H1 (cell line): ENCODE data around the gene GNA12. TPM values are rescaled to one million over a fixed set of nuclear protein-coding genes. Genes with fewer than 3 reads are reported as not detected.

ENCODE experiments used
- CTCF ChIA-PET: fragments of 300-600 bp; sonication (Branson Sonifier 250); formaldehyde crosslinking; loops from one replicate; lab custom pipeline; 2021; ENCODE audit not compliant: partially characterized antibody; lab: Charles Lee
- POLR2A ChIA-PET: fragments of 300-600 bp; sonication (Branson Sonifier 250); formaldehyde crosslinking; loops from one replicate; lab custom pipeline; 2021; ENCODE audit warnings: inconsistent platforms; ENCODE audit not compliant: partially characterized antibody; lab: Charles Lee
- DNase-seq, 2 experiments: peaks; one replicate each; pipeline versions ENCODE4 v3.0.0 to v3.0.0-alpha.2; 2010 to 2022; ENCODE audit warnings: low spot score in 2 of 2, low read depth in 1 of 2, mixed read lengths in 1 of 2
- FAIRE-seq: peaks from 2 replicates; lab custom pipeline; 2011; peaks lifted over from hg19 to GRCh38; lab: Jason Lieb, UNC
- H2AFZ ChIP-seq: 2 replicates; pipeline ENCODE4 v1.8.1; 2012; ENCODE audit warnings: low read length, inconsistent platforms
- H2AK5ac ChIP-seq: 2 replicates; pipeline ENCODE4 v1.6.1; 2013; ENCODE audit warnings: low read depth, low read length
- H2BK120ac ChIP-seq: replicated peaks from 2 replicates; pipeline ENCODE3; 2013; ENCODE audit warnings: low read depth, low read length, inconsistent platforms
- H2BK12ac ChIP-seq: 2 replicates; pipeline ENCODE4 v1.6.1; 2013; ENCODE audit warnings: low read depth, low read length
- H2BK15ac ChIP-seq: 2 replicates; pipeline ENCODE4 v1.6.1; 2013; ENCODE audit warnings: low read length
- H2BK20ac ChIP-seq: 2 replicates; pipeline ENCODE4 v1.6.1; 2013; ENCODE audit warnings: low read length
- H2BK5ac ChIP-seq: 2 replicates; pipeline ENCODE4 v1.6.1; 2013; ENCODE audit warnings: low read depth, low read length
- H3K14ac ChIP-seq: 2 replicates; pipeline ENCODE4 v1.6.1; 2013; ENCODE audit warnings: inconsistent platforms; ENCODE audit not compliant: insufficient read length
- H3K18ac ChIP-seq: 2 replicates; pipeline ENCODE4 v1.6.1; 2013; ENCODE audit warnings: low read length; ENCODE audit errors: extremely low read depth
- H3K23ac ChIP-seq: 2 replicates; pipeline ENCODE4 v1.6.1; 2013; ENCODE audit warnings: inconsistent platforms; ENCODE audit not compliant: insufficient read length
- H3K23me2 ChIP-seq: 2 replicates; pipeline ENCODE4 v1.6.1; 2013; ENCODE audit warnings: low read depth, low read length
- H3K27ac ChIP-seq: 2 replicates; pipeline ENCODE4 v1.6.1; 2011; ENCODE audit warnings: low read depth, low read length, inconsistent platforms
- H3K27me3 ChIP-seq, 4 experiments: replicated peaks in 1 of 4; 1 replicate in 1 of 4; 2 replicates in 3 of 4; pipeline versions ENCODE4 v1.6.1 to v1.8.1; 2011 to 2013; ENCODE audit warnings: low read length in 3 of 4, mild to moderate bottlenecking in 3 of 4, inconsistent platforms in 2 of 4, mixed read lengths in 2 of 4, moderate library complexity in 1 of 4; ENCODE audit not compliant: control insufficient read depth in 3 of 4, insufficient read depth in 3 of 4; ENCODE audit errors: extremely low read depth in 1 of 4
- H3K36me3 ChIP-seq, 4 experiments: 2 replicates each; pipeline versions ENCODE4 v1.6.1 to v1.8.1; 2011 to 2013; ENCODE audit warnings: mild to moderate bottlenecking in 4 of 4, low read length in 3 of 4, moderate library complexity in 2 of 4, control low read depth in 1 of 4, inconsistent platforms in 1 of 4; ENCODE audit not compliant: insufficient read depth in 4 of 4, control insufficient read depth in 2 of 4
- H3K4ac ChIP-seq: replicated peaks from 2 replicates; pipeline ENCODE3; 2013; ENCODE audit warnings: low read length, low read depth, mixed read lengths, inconsistent platforms; ENCODE audit not compliant: insufficient read length
- H3K4me1 ChIP-seq, 4 experiments: replicated peaks in 1 of 4; 1 replicate in 1 of 4; 2 replicates in 3 of 4; pipeline versions ENCODE4 v1.6.1 to v1.8.1; 2011 to 2013; ENCODE audit warnings: low read length in 3 of 4, inconsistent platforms in 2 of 4, mixed read lengths in 1 of 4; ENCODE audit not compliant: insufficient read depth in 4 of 4, control insufficient read depth in 3 of 4
- H3K4me2 ChIP-seq, 2 experiments: 2 replicates each; pipeline versions ENCODE4 v1.6.1 to v1.8.1; 2011 to 2013; ENCODE audit warnings: low read depth in 2 of 2, low read length in 2 of 2, control low read depth in 1 of 2, inconsistent platforms in 1 of 2, mild to moderate bottlenecking in 1 of 2; ENCODE audit not compliant: insufficient read depth in 1 of 2
- H3K4me3 ChIP-seq, 4 experiments: fragments of 200-600, 300-600 bp in 1 of 4; sonication (generic), shearing (Covaris generic), sonication (Bioruptor Twin) in 1 of 4; 2 replicates each; pipeline versions ENCODE4 v1.5.1 to v1.8.1; 2011 to 2016; ENCODE audit warnings: low read length in 4 of 4, low read depth in 3 of 4, control low read depth in 2 of 4, inconsistent platforms in 2 of 4, mild to moderate bottlenecking in 2 of 4, mixed read lengths in 1 of 4, moderate library complexity in 1 of 4; ENCODE audit not compliant: insufficient read depth in 2 of 4; ENCODE audit errors: extremely low read depth in 1 of 4
- H3K56ac ChIP-seq: replicated peaks from 2 replicates; pipeline ENCODE3; 2013; ENCODE audit warnings: low read depth, mild to moderate bottlenecking, mixed read lengths, low read length, inconsistent platforms; ENCODE audit not compliant: insufficient read length
- H3K79me1 ChIP-seq: 2 replicates; pipeline ENCODE4 v1.6.1; 2013; ENCODE audit warnings: low read depth, low read length, control low read depth
- H3K79me2 ChIP-seq, 2 experiments: 2 replicates each; pipeline versions ENCODE4 v1.6.1 to v1.8.1; 2012 to 2013; ENCODE audit warnings: low read length in 2 of 2, mild to moderate bottlenecking in 2 of 2, inconsistent platforms in 1 of 2; ENCODE audit not compliant: insufficient read depth in 2 of 2, control insufficient read depth in 1 of 2
- H3K9ac ChIP-seq, 4 experiments: replicated peaks in 1 of 4; 1 replicate in 1 of 4; 2 replicates in 3 of 4; pipeline versions ENCODE4 v1.6.1 to v1.8.1; 2011 to 2013; ENCODE audit warnings: low read depth in 3 of 4, low read length in 3 of 4, control low read depth in 2 of 4, mild to moderate bottlenecking in 2 of 4, moderate library complexity in 2 of 4, inconsistent platforms in 1 of 4; ENCODE audit errors: extremely low read depth in 1 of 4
- H3K9me3 ChIP-seq, 2 experiments: 2 replicates each; pipeline versions ENCODE4 v1.6.1 to v1.8.1; 2012 to 2013; ENCODE audit warnings: mild to moderate bottlenecking in 2 of 2, moderate library complexity in 2 of 2, control low read depth in 1 of 2, inconsistent platforms in 1 of 2, low read depth in 1 of 2, low read length in 1 of 2, mixed read lengths in 1 of 2; ENCODE audit not compliant: insufficient read depth in 2 of 2
- H4K20me1 ChIP-seq, 2 experiments: replicated peaks in 1 of 2; 2 replicates each; pipeline versions ENCODE3 to v1.8.1; 2011 to 2013; ENCODE audit warnings: inconsistent platforms in 2 of 2, low read length in 2 of 2, mild to moderate bottlenecking in 1 of 2; ENCODE audit not compliant: insufficient read depth in 2 of 2, control insufficient read depth in 1 of 2
- H4K5ac ChIP-seq: 2 replicates; pipeline ENCODE4 v1.6.1; 2013; ENCODE audit warnings: low read length, low read depth, mixed read lengths, inconsistent platforms; ENCODE audit not compliant: insufficient read length
- H4K8ac ChIP-seq: 2 replicates; pipeline ENCODE4 v1.8.0; 2013; ENCODE audit warnings: mild to moderate bottlenecking, moderate library complexity, low read length, inconsistent platforms; ENCODE audit not compliant: insufficient read depth; ENCODE audit errors: extremely low read depth
- H4K91ac ChIP-seq: replicated peaks from 2 replicates; pipeline ENCODE3; 2013; ENCODE audit warnings: low read length, mixed read lengths, inconsistent platforms; ENCODE audit not compliant: insufficient read length
- CREB1 ChIP-seq: IDR thresholded peaks from 2 replicates; pipeline ENCODE4 v1.6.1; 2012; ENCODE audit warnings: inconsistent platforms
- SP4 ChIP-seq: IDR thresholded peaks from 2 replicates; pipeline ENCODE4 v1.6.1; 2012; ENCODE audit warnings: low read length, inconsistent platforms
- WGBS, 2 experiments: shearing (Covaris generic) in 1 of 2; methylation state at CpG; one replicate each; pipeline versions ENCODE4 v1.1.6 to v1.1.7; 2013 to 2015; ENCODE audit warnings: low lambda C conversion rate in 2 of 2, mixed read lengths in 2 of 2, inconsistent platforms in 1 of 2, low coverage in 1 of 2, missing lambda C conversion rate in 1 of 2; ENCODE audit not compliant: insufficient replicate concordance in 2 of 2, insufficient coverage in 1 of 2, insufficient read length in 1 of 2; ENCODE audit errors: extremely low coverage in 1 of 2, missing lambda C conversion rate in 1 of 2; 5-methylcytosine and 5-hydroxymethylcytosine counted together
- polyA plus RNA-seq, 7 experiments: library from polyadenylated mRNA; depleted of rRNA in 3 of 7; stranded (reverse) in 5 of 7; unstranded in 2 of 7; fragments of >200 nt in 5 of 7; fragments of 200-250 nt in 2 of 7; gene quantifications; 1 replicate in 5 of 7; 2 replicates in 1 of 7; 4 replicates in 1 of 7; pipeline versions ENCODE4 v1.2.1 to v1.2.3, GENCODE V29; 2011 to 2013; ENCODE audit warnings: missing spikeins in 2 of 7, mixed read lengths in 2 of 7
- total RNA-seq: library from RNA; stranded (reverse); fragmentation: NEBNext Ultra II Directional; extraction: Animal tissue kit (Norgen Biotek cat#: 25700); gene quantifications from 2 replicates; pipeline ENCODE4 v1.2.1, GENCODE V29; 2021
- TF ChIP-seq, protein P1 (sequence below), 3 experiments: IDR thresholded peaks; 1 replicate in 2 of 3; 2 replicates in 1 of 3; pipeline versions ENCODE4 v1.5.1 to v1.6.1; 2011; ENCODE audit warnings: low read length in 3 of 3, mild to moderate bottlenecking in 3 of 3, inconsistent platforms in 2 of 3, low read depth in 1 of 3, moderate library complexity in 1 of 3; ENCODE audit not compliant: insufficient read depth in 1 of 3; ENCODE audit errors: control extremely low read depth in 1 of 3

GNA12 gene
- total and polyA plus RNA-seq, 2 of the 8 experiments (the other 6 are each of a cell fraction or from before 2014, with no cell fraction given): 96.5 to 109 TPM

DNA sequence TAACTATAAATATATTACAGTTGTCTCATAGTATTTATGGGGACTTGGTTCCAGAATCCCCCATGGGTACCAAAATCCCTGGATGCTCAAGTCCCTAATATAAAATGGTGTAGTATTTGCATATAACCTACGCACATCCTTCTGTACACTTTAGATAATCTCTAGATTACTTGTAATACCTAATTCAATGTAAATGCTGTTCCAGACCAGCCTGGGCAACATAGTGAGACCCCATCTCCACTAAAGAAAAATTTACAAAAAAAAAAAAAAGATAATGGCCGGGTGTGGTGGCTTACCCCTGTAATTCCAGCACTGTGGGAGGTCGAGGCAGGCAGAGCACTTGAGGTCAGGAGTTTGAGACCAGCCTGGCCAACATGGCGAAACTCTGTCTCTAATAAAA, 17.4 kb upstream of the GNA12 start:
- Histone ChIP-seq H2AK5ac (no peak overlapping the region), H2BK12ac (no peak overlapping the region), H3K23ac (no peak overlapping the region), H3K79me2 (no peaks in the 10 kb centered on the region), H3K4ac (no peak overlapping the region), H2AFZ (no peak overlapping the region), H4K5ac (no peak overlapping the region), H3K56ac (no peak overlapping the region), H3K18ac (no peak overlapping the region), H2BK120ac (no peak overlapping the region), H3K27ac (no peak overlapping the region), H3K79me1 (no peaks in the 10 kb centered on the region), H3K14ac (no peak overlapping the region), H2BK15ac (no peak overlapping the region), H3K23me2 (no peaks in the 10 kb centered on the region; the same call in 1 of the 2 replicates), H2BK5ac (no peak overlapping the region), H4K91ac (no peak overlapping the region), H3K27me3 (no peaks in the 10 kb centered on the region; a peak in 1 of 7 replicates), H3K9me3 (no peaks in the 10 kb centered on the region), H4K8ac (no peak overlapping the region), H3K9ac (no peak overlapping the region), H3K36me3 (no peaks in the 10 kb centered on the region), H2BK20ac (no peak overlapping the region), H3K4me2 (no peak overlapping the region), H4K20me1 (no peaks in the 10 kb centered on the region), H3K4me1 (peaks cover 0 to 9% (median 4%) of the 10 kb centered on the region in 4 experiments; a peak in 5 of 7 replicates), H3K4me3 (no peak overlapping the region)
- WGBS, 2 experiments: 93% methylated on average over 4 of the region's 4 CpGs; no CpG with 5 or more reads in 1 of the 2 experiments
- no peak for DNase-seq
- ChIA-PET POLR2A (interaction anchor here (0.8 to 1.1 kb wide), 2 partner anchors 13 to 28 kb away, joined by 3 read pairs; no protein-coding TSS in a partner anchor), CTCF (no interaction called here)
- no peak for FAIRE-seq
- no peak for TF ChIP-seq SP4
- TF ChIP-seq, protein P1, sequence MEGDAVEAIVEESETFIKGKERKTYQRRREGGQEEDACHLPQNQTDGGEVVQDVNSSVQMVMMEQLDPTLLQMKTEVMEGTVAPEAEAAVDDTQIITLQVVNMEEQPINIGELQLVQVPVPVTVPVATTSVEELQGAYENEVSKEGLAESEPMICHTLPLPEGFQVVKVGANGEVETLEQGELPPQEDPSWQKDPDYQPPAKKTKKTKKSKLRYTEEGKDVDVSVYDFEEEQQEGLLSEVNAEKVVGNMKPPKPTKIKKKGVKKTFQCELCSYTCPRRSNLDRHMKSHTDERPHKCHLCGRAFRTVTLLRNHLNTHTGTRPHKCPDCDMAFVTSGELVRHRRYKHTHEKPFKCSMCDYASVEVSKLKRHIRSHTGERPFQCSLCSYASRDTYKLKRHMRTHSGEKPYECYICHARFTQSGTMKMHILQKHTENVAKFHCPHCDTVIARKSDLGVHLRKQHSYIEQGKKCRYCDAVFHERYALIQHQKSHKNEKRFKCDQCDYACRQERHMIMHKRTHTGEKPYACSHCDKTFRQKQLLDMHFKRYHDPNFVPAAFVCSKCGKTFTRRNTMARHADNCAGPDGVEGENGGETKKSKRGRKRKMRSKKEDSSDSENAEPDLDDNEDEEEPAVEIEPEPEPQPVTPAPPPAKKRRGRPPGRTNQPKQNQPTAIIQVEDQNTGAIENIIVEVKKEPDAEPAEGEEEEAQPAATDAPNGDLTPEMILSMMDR (IDR thresholded peaks at IDR 0.05; ENCODE audit: control extremely low read depth in 1 of 3, insufficient read depth in 1 of 3, low read depth in 1 of 3, low read length in 3 of 3): no peak
- TF ChIP-seq CREB1: no peak
